Bronchial epithelial cell (primary cell): ENCODE results near the gene PYDC1. TPM values are rescaled to one million over a fixed set of nuclear protein-coding genes. Genes with fewer than 3 reads are reported as not detected.
A peak's percentile ranks its signal among the peaks of the same experiment; 100 is the strongest.

Source experiments
- DNase-seq: peaks from one replicate; pipeline ENCODE4 v3.0.0-alpha.2; 2010; ENCODE audit warnings: low read depth
- FAIRE-seq: peaks from 2 replicates; lab custom pipeline; 2011; peaks lifted over from hg19 to GRCh38; lab: Jason Lieb, UNC
- H3K27me3 ChIP-seq: 2 replicates; pipeline ENCODE4 v1.5.1; 2011; ENCODE audit warnings: low read length; ENCODE audit not compliant: control insufficient read depth, insufficient read depth
- H3K36me3 ChIP-seq: 2 replicates; pipeline ENCODE4 v1.5.1; 2011; ENCODE audit warnings: low read length; ENCODE audit not compliant: control insufficient read depth, insufficient read depth
- H3K4me3 ChIP-seq: 2 replicates; pipeline ENCODE4 v1.5.1; 2011; ENCODE audit warnings: mild to moderate bottlenecking, low read depth, low read length, control low read depth
- total RNA-seq: library from RNA; depleted of rRNA; stranded (reverse); fragments of >200 nt; gene quantifications from 2 replicates; pipeline ENCODE4 v1.2.1, GENCODE V29; 2014
- TF ChIP-seq, protein P1 (sequence below): IDR thresholded peaks from 2 replicates; pipeline ENCODE4 v1.5.1; 2011; ENCODE audit warnings: mild to moderate bottlenecking, moderate library complexity, low read length, control low read depth, inconsistent platforms; ENCODE audit not compliant: insufficient read depth, severe bottlenecking

The PYDC1 gene
- not detected in 2 replicates for total RNA-seq

DNA sequence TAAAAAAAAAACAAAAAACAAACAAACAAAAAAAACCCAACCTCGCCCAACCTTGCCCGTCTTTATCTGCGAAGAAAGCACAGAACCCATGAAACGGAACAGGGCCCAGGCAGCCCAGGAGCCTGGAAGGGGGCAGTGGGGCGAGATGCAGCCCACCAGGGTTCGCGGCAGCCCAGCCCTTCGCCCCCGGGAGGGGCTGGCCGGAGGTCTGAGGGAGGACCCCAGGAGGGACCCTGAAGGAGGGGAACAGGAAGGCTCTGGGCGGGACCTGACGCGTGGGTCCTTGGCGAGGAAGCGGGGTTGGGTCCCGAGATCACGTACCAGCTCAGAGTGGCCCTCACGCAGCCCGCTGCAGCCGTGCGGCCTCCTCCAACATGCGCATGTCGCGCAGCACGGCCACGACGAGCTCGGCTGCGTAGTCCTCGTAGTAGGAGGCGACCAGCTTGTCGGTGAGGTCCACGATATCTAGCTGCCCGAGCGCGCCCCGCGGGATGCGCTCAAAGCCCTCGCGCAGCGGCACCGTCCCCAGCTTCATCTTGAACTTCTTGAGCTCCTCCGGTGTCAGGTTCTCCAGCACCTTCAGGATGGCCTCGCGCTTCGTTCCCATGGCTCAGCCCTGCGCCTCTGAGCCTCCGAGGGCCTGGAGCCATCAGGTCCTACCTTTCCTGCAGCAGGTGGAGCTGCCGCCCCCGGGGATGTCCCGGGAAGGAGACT is at the start of gene PYDC1:
Gene PYDC1, minus strand, starts transcription at position 714 of the 714 bp plus-strand sequence. Its CDS starts 107 bp downstream, at position 607.
- H3K36me3 ChIP-seq: no peaks in the 10 kb centered on the region
- DNase-seq (no peak), FAIRE-seq (no peak)
- peaks cover 24% of the 10 kb centered on the region for H3K27me3 ChIP-seq
- no peak within 1 kb of the TSS for H3K4me3 ChIP-seq
- TF ChIP-seq, protein P1, sequence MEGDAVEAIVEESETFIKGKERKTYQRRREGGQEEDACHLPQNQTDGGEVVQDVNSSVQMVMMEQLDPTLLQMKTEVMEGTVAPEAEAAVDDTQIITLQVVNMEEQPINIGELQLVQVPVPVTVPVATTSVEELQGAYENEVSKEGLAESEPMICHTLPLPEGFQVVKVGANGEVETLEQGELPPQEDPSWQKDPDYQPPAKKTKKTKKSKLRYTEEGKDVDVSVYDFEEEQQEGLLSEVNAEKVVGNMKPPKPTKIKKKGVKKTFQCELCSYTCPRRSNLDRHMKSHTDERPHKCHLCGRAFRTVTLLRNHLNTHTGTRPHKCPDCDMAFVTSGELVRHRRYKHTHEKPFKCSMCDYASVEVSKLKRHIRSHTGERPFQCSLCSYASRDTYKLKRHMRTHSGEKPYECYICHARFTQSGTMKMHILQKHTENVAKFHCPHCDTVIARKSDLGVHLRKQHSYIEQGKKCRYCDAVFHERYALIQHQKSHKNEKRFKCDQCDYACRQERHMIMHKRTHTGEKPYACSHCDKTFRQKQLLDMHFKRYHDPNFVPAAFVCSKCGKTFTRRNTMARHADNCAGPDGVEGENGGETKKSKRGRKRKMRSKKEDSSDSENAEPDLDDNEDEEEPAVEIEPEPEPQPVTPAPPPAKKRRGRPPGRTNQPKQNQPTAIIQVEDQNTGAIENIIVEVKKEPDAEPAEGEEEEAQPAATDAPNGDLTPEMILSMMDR: no peak

DNA sequence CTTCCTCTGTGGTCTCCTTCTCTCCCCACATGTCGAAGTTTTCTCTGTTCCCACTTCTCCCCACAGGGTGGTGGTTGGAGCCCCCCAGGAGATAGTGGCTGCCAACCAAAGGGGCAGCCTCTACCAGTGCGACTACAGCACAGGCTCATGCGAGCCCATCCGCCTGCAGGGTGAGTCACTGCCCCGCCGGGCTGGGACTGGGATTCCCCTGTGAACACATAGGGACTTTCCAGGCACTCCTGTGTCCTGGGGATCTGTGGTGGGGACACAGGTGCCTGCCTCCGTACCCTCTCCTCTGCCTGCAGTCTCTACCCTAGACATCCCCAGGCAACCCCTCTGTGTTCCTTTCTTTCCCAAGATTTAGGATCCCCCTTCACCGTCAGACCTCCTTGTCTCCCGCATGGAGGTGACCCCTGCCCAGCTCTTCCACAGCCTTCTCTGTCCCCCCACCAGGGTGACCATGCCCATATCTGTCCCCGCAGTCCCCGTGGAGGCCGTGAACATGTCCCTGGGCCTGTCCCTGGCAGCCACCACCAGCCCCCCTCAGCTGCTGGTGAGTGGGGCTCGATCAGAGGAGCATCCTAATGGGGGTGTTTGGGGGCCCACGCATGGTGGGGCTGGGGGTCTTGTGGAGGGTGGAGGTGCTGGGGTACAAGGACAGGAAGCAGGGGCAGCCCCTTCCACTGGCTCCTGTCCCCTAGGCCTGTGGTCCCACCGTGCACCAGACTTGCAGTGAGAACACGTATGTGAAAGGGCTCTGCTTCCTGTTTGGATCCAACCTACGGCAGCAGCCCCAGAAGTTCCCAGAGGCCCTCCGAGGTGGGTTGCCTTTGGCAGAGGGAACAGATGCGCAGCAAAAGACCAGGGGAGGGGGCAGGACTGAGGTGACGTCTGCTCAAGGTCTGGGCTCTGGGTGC is 48.7 kb upstream of the PYDC1 start:
- peak; percentile 88 for DNase-seq
- no peak overlapping the region for H3K4me3 ChIP-seq

DNA sequence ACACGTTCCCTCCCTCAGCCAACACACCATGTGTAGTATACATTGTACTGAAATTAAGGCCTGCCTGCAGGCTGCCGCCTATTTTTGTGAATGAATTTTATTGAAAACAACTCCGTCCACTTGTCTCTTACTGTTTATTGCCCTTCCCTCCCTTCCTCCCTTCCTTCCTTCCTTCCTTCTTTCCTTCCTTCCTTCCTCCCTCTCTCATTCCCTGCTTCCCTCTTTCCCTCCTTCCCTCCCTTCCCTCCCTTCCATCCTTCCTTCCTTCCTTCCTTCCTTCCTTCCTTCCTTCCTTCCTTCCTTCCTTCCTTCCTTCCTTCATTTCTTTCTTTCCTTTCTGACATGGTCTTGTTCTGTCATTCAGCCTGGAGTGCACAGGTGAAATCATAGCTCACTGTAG is 45.1 kb upstream of the PYDC1 start:
- no peak overlapping the region for H3K4me3 ChIP-seq
- FAIRE-seq (no peak), DNase-seq (no peak)
- TF ChIP-seq, protein P1: no peak
- no peaks in the 10 kb centered on the region for H3K27me3 ChIP-seq
- no peaks in the 10 kb centered on the region for H3K36me3 ChIP-seq

More for the DNA sequence above, 48.7 kb upstream of the PYDC1 start:
- Histone ChIP-seq H3K36me3 (no peaks in the 10 kb centered on the region), H3K27me3 (peaks cover 2% of the 10 kb centered on the region)
- FAIRE-seq: no peak
- TF ChIP-seq, protein P1: no peak

DNA sequence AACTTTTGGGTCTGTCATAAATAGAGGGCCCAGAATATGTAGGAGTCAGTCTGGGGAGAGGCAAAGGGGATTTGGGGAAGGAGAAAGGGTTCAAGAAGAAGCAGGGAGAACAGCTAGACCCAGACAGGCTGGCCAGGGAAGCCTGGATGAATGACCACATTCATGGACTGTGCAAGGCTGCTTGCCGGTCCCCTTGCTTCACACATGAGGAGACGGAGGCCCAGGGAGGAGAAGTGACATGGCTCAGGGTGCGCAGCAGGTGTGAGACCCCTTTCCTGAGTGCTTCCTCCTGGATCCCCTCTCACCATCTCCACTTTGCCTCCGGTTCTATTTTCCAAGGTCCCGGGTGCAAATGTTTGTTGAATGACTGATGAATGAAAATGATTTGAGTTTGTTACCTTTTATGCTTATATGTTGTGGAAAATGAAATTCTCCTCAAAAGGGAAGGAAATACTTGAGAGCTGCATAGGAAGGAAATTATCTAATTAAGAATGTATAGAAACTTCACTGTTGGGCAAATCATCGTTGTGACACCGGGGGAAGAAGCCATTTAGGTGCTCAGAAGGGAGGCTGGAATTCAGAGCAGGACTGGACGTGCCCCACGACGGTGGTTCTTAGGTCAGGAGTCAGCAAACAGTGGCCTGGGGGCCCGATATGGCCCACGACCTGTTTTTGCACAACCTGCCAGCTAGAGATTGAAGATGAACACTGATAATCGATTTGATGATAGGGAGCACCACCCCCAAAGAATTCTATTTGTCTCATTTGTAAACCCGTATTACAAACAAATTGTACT is 43.4 kb upstream of the PYDC1 start:
- Histone ChIP-seq H3K27me3 (no peaks in the 10 kb centered on the region), H3K36me3 (no peaks in the 10 kb centered on the region), H3K4me3 (no peak overlapping the region)
- no peak for FAIRE-seq
- DNase-seq: no peak
- TF ChIP-seq, protein P1: no peak

DNA sequence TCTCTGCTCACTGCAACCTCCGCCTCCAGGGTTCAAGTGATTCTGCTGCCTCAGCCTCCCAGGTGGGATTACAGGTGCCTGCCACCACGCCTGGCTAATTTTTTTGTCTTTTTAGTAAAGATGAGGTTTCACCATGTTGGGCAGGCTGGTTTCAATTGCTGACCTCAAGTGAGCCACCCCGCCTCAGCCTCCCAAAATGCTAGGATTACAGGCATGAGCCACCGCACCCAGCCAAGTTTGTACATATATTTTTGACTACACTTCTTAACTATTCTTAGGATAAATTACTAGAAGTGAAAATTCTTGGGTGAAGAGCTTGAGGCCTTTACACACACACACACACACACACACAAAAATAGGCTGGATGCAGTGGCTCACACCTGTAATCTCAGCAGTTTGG is 41.4 kb upstream of the PYDC1 start:
- no peak overlapping the region for H3K4me3 ChIP-seq
- no peak for FAIRE-seq

More for the DNA sequence above, 41.4 kb upstream of the PYDC1 start:
- Histone ChIP-seq H3K36me3 (no peaks in the 10 kb centered on the region), H3K27me3 (no peaks in the 10 kb centered on the region)
- no peak for DNase-seq
- TF ChIP-seq, protein P1: no peak
